Endothelial cell of umbilical vein (primary cell): Measurements from ENCODE around the gene RCOR3. TPM values are rescaled to one million over a fixed set of nuclear protein-coding genes. Genes with fewer than 3 reads are reported as not detected.

Experiments used
- BruUV-seq: library from RNA; stranded (reverse); fragments of 400-500 nt; replicated peaks from 2 replicates; lab custom pipeline; 2021; lab: Mats Ljungman, UMichigan
- CTCF ChIA-PET: fragments of 300-600, 350-600 bp; sonication (Branson Sonifier 250); formaldehyde crosslinking; loops from one replicate; lab custom pipeline; 2021; ENCODE audit warnings: antibody characterized with exemption, inconsistent platforms; lab: Charles Lee
- POLR2A ChIA-PET: fragments of 300-600, 350-600 bp; sonication (Branson Sonifier 250); formaldehyde crosslinking; loops from one replicate; lab custom pipeline; 2021; ENCODE audit warnings: antibody characterized with exemption, inconsistent platforms; lab: Charles Lee
- DNase-seq: peaks from one replicate; pipeline ENCODE4 v3.0.0-alpha.2; 2011; ENCODE audit warnings: low read depth, low spot score
- FAIRE-seq: peaks from 2 replicates; lab custom pipeline; 2011; peaks lifted over from hg19 to GRCh38; lab: Jason Lieb, UNC
- H2AFZ ChIP-seq: 2 replicates; pipeline ENCODE4 v1.6.0; 2012; ENCODE audit warnings: low read depth, low read length, control low read depth, inconsistent platforms
- H3K27ac ChIP-seq: 2 replicates; pipeline ENCODE4 v1.5.1; 2011; ENCODE audit warnings: low read depth, mild to moderate bottlenecking, control low read depth, low read length, moderate library complexity; ENCODE audit not compliant: insufficient read depth
- H3K27me3 ChIP-seq, 2 experiments: 2 replicates each; pipeline versions ENCODE4 v1.6.0 to v1.6.1; 2011; ENCODE audit warnings: low read length in 2 of 2, mixed read lengths in 1 of 2; ENCODE audit not compliant: control insufficient read depth in 2 of 2, insufficient read depth in 2 of 2
- H3K36me3 ChIP-seq, 2 experiments: 2 replicates in 1 of 2; 3 replicates in 1 of 2; pipeline ENCODE4 v1.5.1; 2011; ENCODE audit warnings: low read length in 2 of 2, mild to moderate bottlenecking in 1 of 2, moderate library complexity in 1 of 2; ENCODE audit not compliant: control insufficient read depth in 2 of 2, insufficient read depth in 2 of 2; ENCODE audit errors: extremely low read depth in 1 of 2
- H3K4me1 ChIP-seq: 3 replicates; pipeline ENCODE4 v1.5.1; 2011; ENCODE audit warnings: mild to moderate bottlenecking, low read length; ENCODE audit not compliant: control insufficient read depth, insufficient read depth; ENCODE audit errors: extremely low read depth
- H3K4me2 ChIP-seq: 2 replicates; pipeline ENCODE4 v1.6.1; 2011; ENCODE audit warnings: low read length, control low read depth, mixed read lengths; ENCODE audit not compliant: insufficient read depth
- H3K4me3 ChIP-seq, 3 experiments: fragments of 200-600 bp in 1 of 3; sonication (generic), shearing (Covaris generic) in 1 of 3; replicated peaks in 1 of 3; 2 replicates each; pipeline ENCODE4 v1.5.1; 2011 to 2016; ENCODE audit warnings: control low read depth in 3 of 3, low read length in 3 of 3, mild to moderate bottlenecking in 2 of 3, inconsistent platforms in 1 of 3, low read depth in 1 of 3, moderate library complexity in 1 of 3; ENCODE audit not compliant: insufficient read depth in 1 of 3
- H3K79me2 ChIP-seq: 2 replicates; pipeline ENCODE4 v1.6.0; 2012; ENCODE audit warnings: low read length, inconsistent platforms; ENCODE audit not compliant: control insufficient read depth, insufficient read depth
- H3K9ac ChIP-seq: replicated peaks from 2 replicates; pipeline ENCODE3; 2011; ENCODE audit warnings: low read length, control low read depth; ENCODE audit not compliant: insufficient read depth; ENCODE audit errors: extremely low read depth
- H3K9me1 ChIP-seq: replicated peaks from 3 replicates; pipeline ENCODE4 v1.6.0; 2011; ENCODE audit warnings: mild to moderate bottlenecking, low read length; ENCODE audit not compliant: control insufficient read depth, insufficient read depth; ENCODE audit errors: extremely low read depth
- H3K9me3 ChIP-seq: replicated peaks from 2 replicates; pipeline ENCODE4 v1.5.1; 2012; ENCODE audit warnings: low read length, inconsistent platforms; ENCODE audit not compliant: control insufficient read depth, insufficient read depth
- H4K20me1 ChIP-seq: replicated peaks from 2 replicates; pipeline ENCODE3; 2011; ENCODE audit warnings: mild to moderate bottlenecking, low read length; ENCODE audit not compliant: control insufficient read depth, insufficient read depth; ENCODE audit errors: extremely low read depth
- EZH2 ChIP-seq: IDR thresholded peaks from 2 replicates; pipeline ENCODE4 v1.6.1; 2012; ENCODE audit warnings: borderline replicate concordance, low read depth, mild to moderate bottlenecking, moderate library complexity, low read length, inconsistent platforms; ENCODE audit not compliant: severe bottlenecking
- FOS ChIP-seq: IDR thresholded peaks from 2 replicates; pipeline ENCODE4 v1.6.1; 2011; ENCODE audit warnings: mild to moderate bottlenecking, low read length, moderate library complexity, borderline replicate concordance; ENCODE audit not compliant: insufficient read depth
- MYC ChIP-seq: IDR thresholded peaks from one replicate; pipeline ENCODE4 v1.6.1; 2011; ENCODE audit warnings: mild to moderate bottlenecking, low read depth, low read length
- POLR2AphosphoS5 ChIP-seq: IDR thresholded peaks from 2 replicates; pipeline ENCODE4 v1.6.1; 2012; ENCODE audit warnings: low read depth, mild to moderate bottlenecking, control low read depth, low read length, moderate library complexity; ENCODE audit not compliant: insufficient read depth
- dilution Hi-C: fragments of 300-500 bp; cut with MboI; formaldehyde crosslinking; loops from one replicate; pipeline ENCODE4 v1.15.0; 2019; ENCODE audit warnings: low sequenced_read_pairs; ENCODE audit not compliant: extremely low pct_ligation_motif_present
- intact Hi-C: fragments of 100-400 bp; cut with micrococcal nuclease; formaldehyde crosslinking; loops from one replicate; pipeline ENCODE4 v1.10.0; 2022
- polyA plus RNA-seq, 4 experiments: library from polyadenylated mRNA; depleted of rRNA in 3 of 4; stranded (reverse) in 3 of 4; unstranded in 1 of 4; fragments of >200 nt; gene quantifications; 2 replicates each; pipeline versions ENCODE4 v1.2.1 to v1.2.3, GENCODE V29; 2011 to 2012; ENCODE audit warnings: missing spikeins in 1 of 4
- total RNA-seq: library from RNA; stranded (reverse); gene quantifications from 2 replicates; pipeline ENCODE4 v1.2.3, GENCODE V29; 2021
- TF ChIP-seq, protein P1 (sequence below), 2 donors: IDR thresholded peaks; 1 replicate in 1 of 2; 2 replicates in 1 of 2; pipeline ENCODE4 v1.5.1; 2011; ENCODE audit warnings: low read length in 2 of 2, mild to moderate bottlenecking in 2 of 2, moderate library complexity in 2 of 2, control low read depth in 1 of 2, inconsistent platforms in 1 of 2, low read depth in 1 of 2; ENCODE audit not compliant: insufficient read depth in 1 of 2; ENCODE audit errors: extremely low read depth in 1 of 2

RCOR3 gene
- total and polyA plus RNA-seq, 2 donors (not counting 3 experiments of a cell fraction or from before 2014, with no cell fraction given) = 24.2 to 34.0 TPM

GRCh38 chr1:211281320-211282022 is 22.3 kb downstream of the RCOR3 start:
- Histone ChIP-seq H3K36me3 (peaks cover 7% of the 10 kb centered on the region in 2 experiments), H3K4me3 (no peak overlapping the region), H3K27ac (no peak overlapping the region), H3K27me3 (no peaks in the 10 kb centered on the region), H3K4me2 (no peak overlapping the region), H3K9me1 (no peaks in the 10 kb centered on the region), H3K79me2 (no peaks in the 10 kb centered on the region), H2AFZ (no peak overlapping the region), H4K20me1 (no peaks in the 10 kb centered on the region), H3K9ac (no peak overlapping the region), H3K9me3 (no peaks in the 10 kb centered on the region), H3K4me1 (no peaks in the 10 kb centered on the region)
- TF ChIP-seq MYC (no peak), FOS (no peak), POLR2AphosphoS5 (no peak), EZH2 (no peak)
- TF ChIP-seq, protein P1, sequence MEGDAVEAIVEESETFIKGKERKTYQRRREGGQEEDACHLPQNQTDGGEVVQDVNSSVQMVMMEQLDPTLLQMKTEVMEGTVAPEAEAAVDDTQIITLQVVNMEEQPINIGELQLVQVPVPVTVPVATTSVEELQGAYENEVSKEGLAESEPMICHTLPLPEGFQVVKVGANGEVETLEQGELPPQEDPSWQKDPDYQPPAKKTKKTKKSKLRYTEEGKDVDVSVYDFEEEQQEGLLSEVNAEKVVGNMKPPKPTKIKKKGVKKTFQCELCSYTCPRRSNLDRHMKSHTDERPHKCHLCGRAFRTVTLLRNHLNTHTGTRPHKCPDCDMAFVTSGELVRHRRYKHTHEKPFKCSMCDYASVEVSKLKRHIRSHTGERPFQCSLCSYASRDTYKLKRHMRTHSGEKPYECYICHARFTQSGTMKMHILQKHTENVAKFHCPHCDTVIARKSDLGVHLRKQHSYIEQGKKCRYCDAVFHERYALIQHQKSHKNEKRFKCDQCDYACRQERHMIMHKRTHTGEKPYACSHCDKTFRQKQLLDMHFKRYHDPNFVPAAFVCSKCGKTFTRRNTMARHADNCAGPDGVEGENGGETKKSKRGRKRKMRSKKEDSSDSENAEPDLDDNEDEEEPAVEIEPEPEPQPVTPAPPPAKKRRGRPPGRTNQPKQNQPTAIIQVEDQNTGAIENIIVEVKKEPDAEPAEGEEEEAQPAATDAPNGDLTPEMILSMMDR (IDR thresholded peaks at IDR 0.05; ENCODE audit: extremely low read depth in 1 of 2, insufficient read depth in 1 of 2, low read depth in 1 of 2, low read length in 2 of 2) = no peak
- no TSS peak for BruUV-seq
- POLR2A ChIA-PET = no interaction called here
- CTCF ChIA-PET = interaction anchor here (1.0 kb wide), 1 partner anchor 8 kb away, joined by 3 read pairs; no protein-coding TSS in a partner anchor
- intact Hi-C loops = no loop called here
- DNase-seq (no peak), FAIRE-seq (no peak)
- dilution Hi-C loops = no loop called here
